GM12872 (cell line): Measurements from ENCODE around the gene SPATA13.

Experiments used
- CTCF ChIP-seq: IDR thresholded peaks from 3 replicates; pipeline ENCODE4 v1.5.1; 2011; ENCODE audit warnings: low read depth, mild to moderate bottlenecking, low read length, moderate library complexity; ENCODE audit not compliant: insufficient read depth

SPATA13 gene

GRCh38 chr13:24150572-24150971, 9.9 kb upstream of the SPATA13 start:
- TF ChIP-seq CTCF = no peak

GRCh38 chr13:24151864-24152263, 8.7 kb upstream of the SPATA13 start:
- TF ChIP-seq CTCF = no peak

GRCh38 chr13:24152292-24153214, 8.0 kb upstream of the SPATA13 start:
- no peak for TF ChIP-seq CTCF

- no peak for TF ChIP-seq CTCF
Observed at GRCh38 chr13:24153347-24153746, 7.2 kb upstream of the SPATA13 start.

GRCh38 chr13:24153979-24154701, 6.4 kb upstream of the SPATA13 start:
- no peak for TF ChIP-seq CTCF

GRCh38 chr13:24159357-24159756, 1.2 kb upstream of the SPATA13 start:
- no peak for TF ChIP-seq CTCF

- no peak for TF ChIP-seq CTCF
Observed at GRCh38 chr13:24161010-24161775, 673 bp downstream of the SPATA13 start.
